HG03439 (cell line): ENCODE data around the gene RNF145.
"Not testable (repeated sequence)": the region's sequence is repeated elsewhere in the genome, so short reads cannot be mapped to it uniquely, and the experiment has no call there.

Experiments
- ATAC-seq: cut with Tn5 transposase; IDR thresholded peaks from one replicate; pipeline ENCODE4 v1.9.1; 2021; ENCODE audit warnings: mild to moderate bottlenecking, moderate library complexity; ENCODE audit not compliant: unreplicated experiment

The RNF145 gene, protein sequence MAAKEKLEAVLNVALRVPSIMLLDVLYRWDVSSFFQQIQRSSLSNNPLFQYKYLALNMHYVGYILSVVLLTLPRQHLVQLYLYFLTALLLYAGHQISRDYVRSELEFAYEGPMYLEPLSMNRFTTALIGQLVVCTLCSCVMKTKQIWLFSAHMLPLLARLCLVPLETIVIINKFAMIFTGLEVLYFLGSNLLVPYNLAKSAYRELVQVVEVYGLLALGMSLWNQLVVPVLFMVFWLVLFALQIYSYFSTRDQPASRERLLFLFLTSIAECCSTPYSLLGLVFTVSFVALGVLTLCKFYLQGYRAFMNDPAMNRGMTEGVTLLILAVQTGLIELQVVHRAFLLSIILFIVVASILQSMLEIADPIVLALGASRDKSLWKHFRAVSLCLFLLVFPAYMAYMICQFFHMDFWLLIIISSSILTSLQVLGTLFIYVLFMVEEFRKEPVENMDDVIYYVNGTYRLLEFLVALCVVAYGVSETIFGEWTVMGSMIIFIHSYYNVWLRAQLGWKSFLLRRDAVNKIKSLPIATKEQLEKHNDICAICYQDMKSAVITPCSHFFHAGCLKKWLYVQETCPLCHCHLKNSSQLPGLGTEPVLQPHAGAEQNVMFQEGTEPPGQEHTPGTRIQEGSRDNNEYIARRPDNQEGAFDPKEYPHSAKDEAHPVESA

GRCh38 chr5:159209438-159210209 is at the start of gene RNF145:
Gene RNF145 (minus strand): TSS chr5:159209553. CDS start chr5:159203617, 5,936 bp downstream.
- ATAC-seq = peak; percentile 81

DNA sequence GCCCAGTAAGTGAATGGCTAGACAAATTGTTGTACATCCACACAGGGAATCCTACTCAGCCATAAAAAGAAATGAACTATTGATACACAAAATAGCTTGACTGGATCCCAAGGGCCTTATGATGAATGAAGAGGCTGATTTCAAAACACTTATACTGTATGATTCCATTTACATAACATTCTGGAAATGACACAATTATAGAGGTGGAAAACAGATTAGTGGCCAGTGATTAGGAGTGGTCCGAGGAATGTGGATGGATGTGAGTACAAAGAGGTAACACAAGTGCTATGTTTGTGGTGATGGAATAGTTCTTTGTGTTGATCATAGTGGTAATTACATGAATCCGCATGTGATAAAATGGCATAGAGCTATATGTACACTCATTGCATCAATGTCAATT is 49.0 kb upstream of the RNF145 start:
- no peak for ATAC-seq

GRCh38 chr5:159257629-159258283 is 48.4 kb upstream of the RNF145 start:
- ATAC-seq = no peak

- no peak for ATAC-seq
These were observed 47.7 kb upstream of the RNF145 start for GRCh38 chr5:159257007-159257406.

DNA sequence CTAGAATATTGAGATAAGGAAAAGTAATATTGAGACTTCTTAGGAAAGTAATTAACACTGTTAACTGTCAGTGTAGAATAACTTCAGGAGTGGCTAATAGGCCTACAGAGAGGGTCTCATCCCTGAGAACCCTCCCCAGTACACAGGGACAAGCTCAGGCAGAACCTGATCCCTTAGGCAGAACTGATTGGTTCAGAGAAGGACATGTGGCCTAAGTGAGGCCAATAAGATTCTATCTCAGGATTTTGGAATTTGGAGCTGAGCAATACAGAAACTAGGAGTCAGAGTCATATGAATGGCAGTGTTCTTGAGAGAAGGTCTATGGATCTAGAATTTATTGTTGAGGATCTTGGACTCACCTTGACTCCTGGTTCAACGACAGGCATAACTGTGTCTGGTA is 42.8 kb upstream of the RNF145 start:
- no peak for ATAC-seq

GRCh38 chr5:159249158-159249557 is 39.8 kb upstream of the RNF145 start:
- no peak for ATAC-seq

DNA sequence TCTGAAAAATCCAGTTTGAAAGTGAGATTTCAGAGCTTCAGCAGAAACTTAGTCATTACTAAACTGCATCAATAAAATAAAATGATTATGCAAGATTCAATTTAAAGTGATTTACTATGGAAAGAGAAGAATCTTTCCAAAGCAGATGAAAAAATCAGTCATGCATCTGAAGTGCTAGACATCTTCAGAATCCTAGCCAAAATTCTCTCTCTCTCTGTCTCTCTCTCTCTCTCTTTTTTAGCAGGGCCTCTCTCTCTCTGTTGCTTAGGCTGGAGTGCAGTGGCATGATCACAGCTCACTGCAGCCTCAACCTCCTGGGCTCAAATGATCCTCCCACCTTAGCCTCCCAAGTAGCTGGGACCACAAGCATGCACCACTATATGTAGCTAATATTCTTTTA is 35.5 kb upstream of the RNF145 start:
- ATAC-seq = no peak

DNA sequence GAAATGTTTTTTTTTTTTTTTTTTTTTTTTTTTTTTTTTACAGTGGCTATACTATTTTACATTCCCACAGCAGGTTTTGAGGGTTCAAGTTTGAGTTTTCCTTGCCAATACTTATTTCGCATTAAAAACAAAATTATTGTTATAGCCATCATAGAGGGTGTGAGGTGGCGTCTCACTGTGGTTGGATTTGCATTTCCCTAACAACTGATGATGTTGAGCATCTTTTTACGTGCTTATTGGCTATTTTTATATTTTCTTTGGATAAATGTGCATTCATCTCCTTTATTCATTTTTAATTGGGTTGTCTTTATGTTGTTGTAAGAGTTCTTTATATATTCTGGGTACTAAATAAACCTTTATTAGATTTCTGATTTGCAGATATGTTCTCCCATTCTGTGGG is 34.8 kb upstream of the RNF145 start:
- no peak for ATAC-seq

- no peak for ATAC-seq
These were observed 34.0 kb upstream of the RNF145 start for GRCh38 chr5:159243385-159243784.

GRCh38 chr5:159242656-159243055 is 33.3 kb upstream of the RNF145 start:
- no peak for ATAC-seq

DNA sequence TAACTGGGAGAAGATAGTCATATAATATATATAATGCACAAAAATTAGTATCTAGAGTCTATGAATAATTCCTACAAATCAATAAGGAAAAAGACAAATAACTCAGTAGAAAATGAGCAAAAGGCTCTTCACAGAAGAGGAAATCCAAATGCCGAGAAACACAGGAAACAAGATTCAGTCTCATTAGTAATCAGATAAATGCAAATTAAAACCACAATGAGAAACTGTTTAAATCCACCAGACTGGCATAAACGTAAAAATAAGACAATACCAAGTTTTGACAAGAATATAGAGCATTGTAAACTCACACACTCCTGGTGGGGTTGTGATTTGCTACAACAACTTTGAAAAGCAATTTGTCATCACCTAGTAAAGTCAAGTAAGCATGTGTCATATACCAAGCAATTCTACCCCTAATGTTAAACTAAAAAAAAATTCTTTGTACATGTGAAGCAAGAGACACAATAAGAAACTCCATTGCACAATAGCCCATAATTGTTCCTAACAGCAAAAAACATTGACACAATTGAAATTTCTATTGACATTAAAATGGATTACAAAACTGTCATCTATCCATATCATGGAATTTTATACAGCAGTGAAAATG is 32.7 kb upstream of the RNF145 start:
- no peak for ATAC-seq

DNA sequence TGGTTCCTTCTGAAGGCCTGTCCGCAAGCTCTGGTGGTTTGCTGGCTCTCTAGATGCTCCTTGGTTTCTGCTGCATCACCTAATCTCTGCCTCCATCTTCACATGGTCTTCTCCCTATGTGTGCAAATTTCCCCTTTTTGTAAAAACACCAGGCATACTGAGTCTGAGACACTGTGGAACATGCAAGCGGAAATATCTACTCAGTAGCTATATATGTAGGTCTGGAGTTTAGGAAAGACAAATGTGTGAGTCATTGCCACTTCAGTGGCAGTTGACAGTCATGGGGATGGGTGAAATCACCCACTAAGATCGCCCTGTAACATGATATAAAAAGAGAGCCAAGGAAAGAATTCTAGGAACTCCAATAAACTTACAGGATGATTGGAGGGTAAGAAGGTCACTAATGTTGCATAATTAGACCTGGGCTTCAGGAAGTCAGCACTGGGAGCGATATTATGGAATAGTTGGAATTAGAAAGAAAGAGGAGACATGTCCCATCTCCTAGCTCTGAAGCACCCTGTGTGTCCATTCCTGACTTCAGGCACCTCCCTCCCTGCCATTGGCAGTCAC is 31.0 kb upstream of the RNF145 start:
- no peak for ATAC-seq

GRCh38 chr5:159235871-159236520 is 26.6 kb upstream of the RNF145 start:
- not testable (repeated sequence) for ATAC-seq

GRCh38 chr5:159231167-159231566 is 21.8 kb upstream of the RNF145 start:
- no peak for ATAC-seq

DNA sequence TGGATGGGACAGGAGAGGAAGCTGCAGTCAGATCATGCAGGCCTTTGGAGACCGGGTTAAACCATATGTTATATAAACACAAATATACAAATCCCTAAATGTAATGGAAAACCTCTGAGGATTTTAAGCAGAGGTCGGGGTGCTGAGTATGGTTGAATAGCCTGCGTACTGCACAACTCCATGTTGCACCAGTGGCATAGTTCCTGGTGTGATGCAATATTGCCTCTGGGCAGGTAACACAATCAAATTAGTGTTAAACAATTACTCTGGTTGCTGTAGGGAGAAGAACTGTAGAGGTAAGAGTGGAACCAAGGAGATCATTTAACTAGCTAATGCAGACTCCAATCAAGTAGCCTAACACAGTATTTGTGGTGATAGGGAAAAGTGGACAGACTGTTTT is 21.3 kb upstream of the RNF145 start:
- ATAC-seq = no peak

DNA sequence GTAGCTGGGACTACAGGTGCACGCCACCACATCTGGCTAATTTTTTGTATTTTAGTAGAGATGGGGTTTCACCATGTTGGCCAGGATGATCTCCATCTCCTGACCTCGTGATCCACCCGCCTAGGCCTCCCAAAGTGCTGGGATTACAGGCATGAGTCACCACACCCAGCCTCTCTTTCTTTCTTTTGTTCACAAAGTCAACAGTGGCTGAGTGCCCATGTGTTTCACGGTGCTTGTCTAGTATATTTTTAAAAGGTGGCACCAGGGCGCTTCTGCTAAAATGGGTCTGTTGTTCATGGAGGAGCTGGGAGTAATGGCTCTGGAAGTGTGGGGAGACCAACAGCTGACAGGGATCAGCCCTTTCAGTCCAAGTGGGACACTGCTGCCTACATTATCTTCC is 18.7 kb upstream of the RNF145 start:
- ATAC-seq = not testable (repeated sequence)

DNA sequence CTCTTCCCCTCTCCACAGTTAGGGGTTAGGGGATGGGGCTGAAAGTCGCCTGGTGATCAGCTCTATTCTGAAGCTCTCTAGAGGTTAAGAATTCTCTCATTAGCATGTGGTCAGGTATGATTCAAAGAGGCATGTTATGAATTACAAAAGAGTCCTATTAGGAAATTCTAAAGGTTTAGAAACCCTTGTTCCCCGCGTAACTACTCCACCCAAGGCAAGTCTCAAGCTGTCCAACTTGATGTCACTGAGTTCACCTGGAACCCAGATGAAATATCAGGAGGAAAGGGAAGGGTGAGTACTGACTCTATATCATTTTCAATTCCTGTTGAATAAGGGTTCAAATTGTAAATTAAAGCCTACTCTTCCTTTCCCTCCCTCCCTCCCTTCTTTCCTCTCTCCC is 18.1 kb upstream of the RNF145 start:
- no peak for ATAC-seq

DNA sequence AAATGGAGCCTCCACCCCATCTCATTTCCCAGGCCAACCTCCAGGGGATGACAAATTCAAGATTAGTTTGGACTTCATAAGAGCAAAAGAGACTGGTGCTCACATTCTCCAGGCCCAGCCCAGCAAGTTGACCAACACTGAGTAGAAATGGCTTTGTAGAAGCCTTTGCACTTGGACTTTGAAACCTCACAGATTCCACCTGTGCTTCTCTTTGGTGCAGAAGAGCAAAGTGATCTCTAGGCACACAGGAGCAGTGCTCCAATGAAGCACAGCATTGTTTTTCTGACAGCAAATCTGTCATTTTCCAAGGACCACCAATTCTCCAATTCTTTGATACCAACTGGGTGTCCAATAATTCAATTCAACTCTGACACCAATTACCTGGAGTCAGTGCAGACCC is 17.1 kb upstream of the RNF145 start:
- ATAC-seq = no peak

GRCh38 chr5:159224471-159224870 is 15.1 kb upstream of the RNF145 start:
- ATAC-seq = no peak

GRCh38 chr5:159223469-159223868 is 14.1 kb upstream of the RNF145 start:
- no peak for ATAC-seq
